Measurements from ENCODE around the gene TNFRSF21. TPM values are rescaled to one million over a fixed set of nuclear protein-coding genes. Genes with fewer than 3 reads are reported as not detected.
A peak's percentile ranks its signal among the peaks of the same experiment; 100 is the strongest.

Gene TNFRSF21
- total RNA-seq, 1 experiment from 2014 or later: 172 TPM

DNA sequence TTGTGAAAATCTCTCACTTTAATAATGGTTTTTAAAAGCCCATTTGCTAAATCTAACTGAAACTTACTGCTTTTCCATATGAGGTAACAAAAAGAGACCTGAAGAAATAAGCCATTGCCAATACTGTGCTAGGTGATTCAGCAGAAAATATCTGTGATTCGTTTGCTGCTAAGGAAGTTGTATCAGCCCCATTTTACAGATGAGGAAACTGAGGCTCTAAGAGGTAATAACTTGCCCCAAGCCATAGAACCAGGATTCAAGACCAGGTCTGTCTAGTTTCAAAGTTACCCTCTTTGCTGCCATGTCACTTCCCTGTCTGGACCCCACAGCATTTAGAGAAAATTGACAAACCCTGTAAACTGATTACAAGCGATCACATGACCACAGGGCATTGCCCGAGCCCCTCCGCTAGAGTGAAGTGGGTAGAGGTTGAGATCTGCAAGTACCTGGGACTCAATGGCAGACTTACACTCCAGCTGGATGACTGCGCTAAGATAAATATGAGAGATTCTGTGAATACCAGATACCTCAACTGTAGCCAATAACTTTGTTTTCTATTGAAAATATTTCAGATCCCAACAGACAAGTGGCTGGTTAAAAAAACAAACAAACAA lies 69.3 kb downstream of the TNFRSF21 start:
- ChIA-PET POLR2A (ENCODE audit: unreplicated experiment) (no interaction called here), CTCF (no interaction called here)
- Histone ChIP-seq H2AFZ (no peak overlapping the region), H3K27ac (peak overlapping the region; percentile 85), H3K27me3 (ENCODE audit: insufficient read depth, low read depth) (no peaks in the 10 kb centered on the region), H3K9me3 (ENCODE audit: insufficient read depth, low read depth) (no peaks in the 10 kb centered on the region), H4K20me1 (ENCODE audit: insufficient read depth) (peaks cover 13% of the 10 kb centered on the region; the same call in 1 of the 2 replicates), H3K9me2 (ENCODE audit: insufficient read depth) (no peaks in the 10 kb centered on the region), H3K4me1 (replicated peaks; ENCODE audit: insufficient read depth) (peaks cover 72% of the 10 kb centered on the region), H3K79me2 (ENCODE audit: low read depth) (peaks cover 99% of the 10 kb centered on the region), H3F3A (ENCODE audit: insufficient read depth, low read depth) (peaks cover 93% of the 10 kb centered on the region), H3K36me3 (ENCODE audit: low read depth) (peaks cover 79% of the 10 kb centered on the region), H3K4me3 (no peak overlapping the region), H3K4me2 (no peak overlapping the region)
- intact Hi-C loops (cut with micrococcal nuclease; ENCODE audit: unreplicated experiment): loop anchor here (5.0 kb wide), 2 partner anchors 67 to 88 kb away; partner anchors contain the start of gene TNFRSF21
- DNase-seq: no peak
- TF ChIP-seq, protein P1, sequence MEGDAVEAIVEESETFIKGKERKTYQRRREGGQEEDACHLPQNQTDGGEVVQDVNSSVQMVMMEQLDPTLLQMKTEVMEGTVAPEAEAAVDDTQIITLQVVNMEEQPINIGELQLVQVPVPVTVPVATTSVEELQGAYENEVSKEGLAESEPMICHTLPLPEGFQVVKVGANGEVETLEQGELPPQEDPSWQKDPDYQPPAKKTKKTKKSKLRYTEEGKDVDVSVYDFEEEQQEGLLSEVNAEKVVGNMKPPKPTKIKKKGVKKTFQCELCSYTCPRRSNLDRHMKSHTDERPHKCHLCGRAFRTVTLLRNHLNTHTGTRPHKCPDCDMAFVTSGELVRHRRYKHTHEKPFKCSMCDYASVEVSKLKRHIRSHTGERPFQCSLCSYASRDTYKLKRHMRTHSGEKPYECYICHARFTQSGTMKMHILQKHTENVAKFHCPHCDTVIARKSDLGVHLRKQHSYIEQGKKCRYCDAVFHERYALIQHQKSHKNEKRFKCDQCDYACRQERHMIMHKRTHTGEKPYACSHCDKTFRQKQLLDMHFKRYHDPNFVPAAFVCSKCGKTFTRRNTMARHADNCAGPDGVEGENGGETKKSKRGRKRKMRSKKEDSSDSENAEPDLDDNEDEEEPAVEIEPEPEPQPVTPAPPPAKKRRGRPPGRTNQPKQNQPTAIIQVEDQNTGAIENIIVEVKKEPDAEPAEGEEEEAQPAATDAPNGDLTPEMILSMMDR (conservative IDR thresholded peaks at IDR 0.05): no peak
- no peak for TF ChIP-seq EZH2 (IDR thresholded peaks at IDR 0.05; ENCODE audit: low read depth)
- no TSS peak for BruUV-seq (replicated peaks)

DNA sequence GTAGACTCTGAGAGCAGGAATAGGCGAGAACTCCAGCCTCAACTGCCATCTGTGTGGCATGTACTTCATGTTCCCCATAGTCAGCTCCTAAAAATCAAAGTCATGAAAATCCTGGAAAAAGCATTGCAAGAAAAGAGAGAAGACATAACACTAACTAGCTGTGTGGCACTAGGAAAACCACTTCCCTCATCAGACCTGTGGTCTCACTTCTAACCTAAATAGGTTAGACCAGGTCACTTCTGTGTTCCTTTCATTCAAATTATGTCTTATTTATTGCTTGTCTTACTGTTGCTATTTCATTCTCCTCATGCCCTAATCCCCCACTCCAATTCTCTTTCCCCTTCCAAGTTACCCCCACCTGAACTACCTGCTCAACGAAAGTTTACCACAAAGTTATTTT lies 70.2 kb downstream of the TNFRSF21 start:
- peaks cover 91% of the 10 kb centered on the region for H3F3A ChIP-seq (ENCODE audit: insufficient read depth, low read depth)
- intact Hi-C loops (cut with micrococcal nuclease; ENCODE audit: unreplicated experiment): no loop called here
- no peak for DNase-seq
- H3K4me1 ChIP-seq (replicated peaks; ENCODE audit: insufficient read depth): peaks cover 66% of the 10 kb centered on the region
- H3K27me3 ChIP-seq (ENCODE audit: insufficient read depth, low read depth): no peaks in the 10 kb centered on the region
- H3K4me2 ChIP-seq: no peak overlapping the region
- no peak overlapping the region for H3K4me3 ChIP-seq
- peak overlapping the region; percentile 85 for H3K27ac ChIP-seq
- no TSS peak for BruUV-seq (replicated peaks)
- H2AFZ ChIP-seq: no peak overlapping the region
- no peaks in the 10 kb centered on the region for H3K9me2 ChIP-seq (ENCODE audit: insufficient read depth)
- ChIA-PET CTCF (no interaction called here), POLR2A (ENCODE audit: unreplicated experiment) (no interaction called here)
- peaks cover 79% of the 10 kb centered on the region for H3K36me3 ChIP-seq (ENCODE audit: low read depth)
- H3K79me2 ChIP-seq (ENCODE audit: low read depth): peaks cover 98% of the 10 kb centered on the region
- TF ChIP-seq, protein P1 (conservative IDR thresholded peaks at IDR 0.05): no peak
- TF ChIP-seq EZH2 (IDR thresholded peaks at IDR 0.05; ENCODE audit: low read depth): no peak
- peaks cover 11% of the 10 kb centered on the region; the same call in 1 of the 2 replicates for H4K20me1 ChIP-seq (ENCODE audit: insufficient read depth)
- H3K9me3 ChIP-seq (ENCODE audit: insufficient read depth, low read depth): no peaks in the 10 kb centered on the region

DNA sequence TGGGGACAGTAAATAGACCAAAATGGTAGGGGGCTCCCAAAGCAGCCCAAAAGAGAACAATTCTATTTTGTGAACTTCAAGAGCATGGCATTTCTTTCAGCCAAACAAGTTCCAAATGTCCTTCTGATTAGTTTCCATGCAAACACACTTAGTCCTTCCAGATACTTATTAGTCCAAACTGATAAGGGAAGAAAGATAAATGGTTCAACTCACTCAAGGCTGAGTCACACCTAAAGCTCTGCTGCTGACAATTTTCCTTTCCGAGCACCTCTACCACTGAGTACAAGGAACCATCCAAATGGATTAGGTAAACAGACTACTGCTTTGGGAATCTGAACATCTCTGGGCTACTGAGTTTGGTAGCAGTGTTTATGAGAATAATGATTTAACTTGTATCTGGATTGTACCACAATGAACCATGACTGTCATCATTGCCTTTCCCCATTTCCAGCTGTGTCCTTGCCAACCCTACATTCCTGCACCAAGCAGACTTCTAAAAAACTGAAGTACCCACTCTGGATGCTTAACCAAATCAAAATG lies 71.2 kb downstream of the TNFRSF21 start:
- no peak overlapping the region for H3K4me2 ChIP-seq
- TF ChIP-seq EZH2 (IDR thresholded peaks at IDR 0.05; ENCODE audit: low read depth): no peak
- TF ChIP-seq, protein P1 (conservative IDR thresholded peaks at IDR 0.05): no peak
- peaks cover 81% of the 10 kb centered on the region for H3K36me3 ChIP-seq (ENCODE audit: low read depth)
- H3K4me1 ChIP-seq (replicated peaks; ENCODE audit: insufficient read depth): peaks cover 58% of the 10 kb centered on the region
- peaks cover 11% of the 10 kb centered on the region; the same call in 1 of the 2 replicates for H4K20me1 ChIP-seq (ENCODE audit: insufficient read depth)
- H3K9me3 ChIP-seq (ENCODE audit: insufficient read depth, low read depth): no peaks in the 10 kb centered on the region
- BruUV-seq (replicated peaks): no TSS peak
- H3K9me2 ChIP-seq (ENCODE audit: insufficient read depth): no peaks in the 10 kb centered on the region
- peaks cover 98% of the 10 kb centered on the region for H3K79me2 ChIP-seq (ENCODE audit: low read depth)
- POLR2A ChIA-PET (ENCODE audit: unreplicated experiment): no interaction called here
- no peak overlapping the region for H2AFZ ChIP-seq
- H3F3A ChIP-seq (ENCODE audit: insufficient read depth, low read depth): peaks cover 90% of the 10 kb centered on the region
- H3K27ac ChIP-seq: peak overlapping the region; percentile 27; the same call in 1 of the 2 replicates
- intact Hi-C loops (cut with micrococcal nuclease; ENCODE audit: unreplicated experiment): no loop called here
- no peak for DNase-seq
- no peaks in the 10 kb centered on the region for H3K27me3 ChIP-seq (ENCODE audit: insufficient read depth, low read depth)
- H3K4me3 ChIP-seq: no peak overlapping the region
- CTCF ChIA-PET: no interaction called here
